Measurements from ENCODE around the gene PCSK4. TPM values are rescaled to one million over a fixed set of nuclear protein-coding genes. Genes with fewer than 3 reads are reported as not detected.

Gene PCSK4
- total and polyA plus RNA-seq, 2 of the 13 experiments (the other 11 are each of a cell fraction or from before 2014, with no cell fraction given): 2.0 to 2.7 TPM

DNA sequence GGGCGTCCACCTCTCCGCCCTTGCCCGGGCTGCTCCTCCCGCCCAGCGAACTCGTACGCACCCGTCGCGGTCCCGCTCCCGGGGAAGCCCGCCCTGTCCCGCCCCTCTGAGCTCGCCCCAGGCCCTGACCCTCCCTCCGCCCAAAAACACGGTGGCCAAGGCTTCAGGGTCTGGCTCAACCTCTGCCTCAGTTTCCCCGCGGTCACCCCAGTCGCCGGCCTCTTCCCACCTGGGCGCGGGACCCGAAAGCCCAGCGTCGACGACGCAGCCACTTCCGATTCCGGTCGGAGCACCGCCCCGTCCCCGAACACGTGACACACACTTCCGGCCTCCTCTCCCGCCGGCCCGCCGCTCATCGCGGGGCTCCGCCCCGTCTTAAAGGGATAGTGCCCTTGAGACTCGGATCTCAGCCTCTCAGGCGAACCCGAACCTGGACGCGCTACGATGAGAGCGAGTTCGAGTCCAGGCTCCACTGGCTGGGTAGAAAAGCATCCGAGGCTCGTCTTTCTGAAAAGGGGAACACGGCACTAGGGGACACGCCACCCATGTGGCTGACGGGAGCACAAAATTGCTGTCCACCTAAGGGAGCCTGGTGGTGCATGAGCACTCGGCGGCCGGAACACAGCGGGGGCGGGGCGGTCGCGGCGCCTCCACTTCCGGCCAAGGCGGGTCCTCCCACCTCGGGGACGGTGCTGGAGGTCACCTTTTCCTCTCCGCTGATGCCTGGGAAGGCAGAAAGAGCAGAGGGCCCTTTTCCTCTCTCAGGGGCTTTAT, 11.0 kb downstream of the PCSK4 start, which contains the start of gene C19orf25 (continued):
- TF ChIP-seq ZNF609 (CRISPR knock-in tag; IDR thresholded peaks at IDR 0.05; ENCODE audit: borderline replicate concordance) (no peak), ZBTB1 (CRISPR knock-in tag; IDR thresholded peaks at IDR 0.05; ENCODE audit: borderline replicate concordance) (no peak), ATF7 (IDR thresholded peaks at IDR 0.05) (no peak), ATF7 (CRISPR knock-in tag; IDR thresholded peaks at IDR 0.05) (no peak), RCOR2 (CRISPR knock-in tag; IDR thresholded peaks at IDR 0.05) (peak; percentile 96), NFAT5 (CRISPR knock-in tag; IDR thresholded peaks at IDR 0.05) (no peak), ARID2 (CRISPR knock-in tag; IDR thresholded peaks at IDR 0.05; ENCODE audit: borderline replicate concordance) (peak; percentile 25; the same call in 1 of the 2 replicates), ZNF503 (CRISPR knock-in tag; IDR thresholded peaks at IDR 0.05) (peak; percentile 40; the same call in 1 of the 2 replicates), EP300 (IDR thresholded peaks at IDR 0.05; ENCODE audit: low read depth in 2 of 2, low read length in 2 of 2) (no peak), EP300 (CRISPR knock-in tag; IDR thresholded peaks at IDR 0.05; ENCODE audit: borderline replicate concordance) (no peak), KDM5A (IDR thresholded peaks at IDR 0.05; ENCODE audit: borderline replicate concordance, low read length) (peak; percentile 35; the same call in 1 of the 2 replicates)
- TF ChIP-seq, protein P1, sequence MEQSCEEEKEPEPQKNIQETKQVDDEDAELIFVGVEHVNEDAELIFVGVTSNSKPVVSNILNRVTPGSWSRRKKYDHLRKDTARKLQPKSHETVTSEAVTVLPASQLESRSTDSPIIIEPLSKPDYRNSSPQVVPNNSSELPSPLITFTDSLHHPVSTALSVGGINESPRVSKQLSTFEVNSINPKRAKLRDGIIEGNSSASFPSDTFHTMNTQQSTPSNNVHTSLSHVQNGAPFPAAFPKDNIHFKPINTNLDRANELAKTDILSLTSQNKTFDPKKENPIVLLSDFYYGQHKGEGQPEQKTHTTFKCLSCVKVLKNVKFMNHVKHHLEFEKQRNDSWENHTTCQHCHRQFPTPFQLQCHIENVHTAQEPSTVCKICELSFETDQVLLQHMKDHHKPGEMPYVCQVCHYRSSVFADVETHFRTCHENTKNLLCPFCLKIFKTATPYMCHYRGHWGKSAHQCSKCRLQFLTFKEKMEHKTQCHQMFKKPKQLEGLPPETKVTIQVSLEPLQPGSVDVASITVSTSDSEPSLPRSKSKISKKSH (CRISPR knock-in tag; IDR thresholded peaks at IDR 0.05; ENCODE audit: borderline replicate concordance): 0 out of 2 replicates have a peak, but pooled peaks have one; percentile 16
- TF ChIP-seq, protein P2, sequence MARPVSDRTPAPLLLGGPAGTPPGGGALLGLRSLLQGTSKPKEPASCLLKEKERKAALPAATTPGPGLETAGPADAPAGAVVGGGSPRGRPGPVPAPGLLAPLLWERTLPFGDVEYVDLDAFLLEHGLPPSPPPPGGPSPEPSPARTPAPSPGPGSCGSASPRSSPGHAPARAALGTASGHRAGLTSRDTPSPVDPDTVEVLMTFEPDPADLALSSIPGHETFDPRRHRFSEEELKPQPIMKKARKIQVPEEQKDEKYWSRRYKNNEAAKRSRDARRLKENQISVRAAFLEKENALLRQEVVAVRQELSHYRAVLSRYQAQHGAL (CRISPR knock-in tag; IDR thresholded peaks at IDR 0.05; ENCODE audit: not compliant biosample characterization): no peak

Data from HepG2 (cell line).